Astrocyte (in vitro differentiated cells and primary cell): ENCODE results near the gene CFAP74. TPM values are rescaled to one million over a fixed set of nuclear protein-coding genes. Genes with fewer than 3 reads are reported as not detected.
A peak's percentile ranks its signal among the peaks of the same experiment; 100 is the strongest.

Experiments used
- DNase-seq: peaks from one replicate; pipeline ENCODE4 v3.0.0-alpha.2; 2010; ENCODE audit warnings: low read depth
- FAIRE-seq: peaks from 2 replicates; lab custom pipeline; 2011; peaks lifted over from hg19 to GRCh38; lab: Jason Lieb, UNC
- H2AFZ ChIP-seq: 2 replicates; pipeline ENCODE4 v1.6.0; 2012; ENCODE audit warnings: low read depth, low read length, inconsistent platforms
- H3K27ac ChIP-seq: 2 replicates; pipeline ENCODE4 v1.5.1; 2011; ENCODE audit warnings: low read depth, low read length, inconsistent platforms
- H3K27me3 ChIP-seq: 2 replicates; pipeline ENCODE4 v1.6.0; 2011; ENCODE audit warnings: low read length, inconsistent platforms; ENCODE audit not compliant: insufficient read depth
- H3K36me3 ChIP-seq: 2 replicates; pipeline ENCODE4 v1.5.1; 2011; ENCODE audit warnings: low read length, inconsistent platforms; ENCODE audit not compliant: insufficient read depth
- H3K4me1 ChIP-seq: 2 replicates; pipeline ENCODE4 v1.5.1; 2011; ENCODE audit warnings: low read length, inconsistent platforms; ENCODE audit not compliant: insufficient read depth
- H3K4me2 ChIP-seq: 2 replicates; pipeline ENCODE4 v1.6.0; 2012; ENCODE audit warnings: low read length, inconsistent platforms
- H3K4me3 ChIP-seq: 2 replicates; pipeline ENCODE4 v1.5.1; 2011; ENCODE audit warnings: low read depth, mild to moderate bottlenecking, low read length, inconsistent platforms; ENCODE audit not compliant: insufficient read depth
- H3K79me2 ChIP-seq: 2 replicates; pipeline ENCODE4 v1.6.0; 2012; ENCODE audit warnings: mild to moderate bottlenecking, low read length, inconsistent platforms; ENCODE audit not compliant: insufficient read depth
- H3K9ac ChIP-seq: 2 replicates; pipeline ENCODE4 v1.6.0; 2012; ENCODE audit warnings: mild to moderate bottlenecking, low read length, inconsistent platforms
- H3K9me3 ChIP-seq: 2 replicates; pipeline ENCODE4 v1.5.1; 2012; ENCODE audit warnings: low read depth, mild to moderate bottlenecking, low read length, inconsistent platforms; ENCODE audit not compliant: insufficient read depth
- H4K20me1 ChIP-seq: 2 replicates; pipeline ENCODE4 v1.6.0; 2012; ENCODE audit warnings: low read length, inconsistent platforms; ENCODE audit not compliant: insufficient read depth
- H3K27ac Mint-ChIP-seq: one replicate; pipeline ENCODE4 v1.8.0; 2021; ENCODE audit warnings: mild to moderate bottlenecking, mixed read lengths; ENCODE audit not compliant: unreplicated experiment
- H3K27me3 Mint-ChIP-seq: one replicate; pipeline ENCODE4 v1.8.0; 2021; ENCODE audit warnings: low read depth, mixed read lengths; ENCODE audit not compliant: unreplicated experiment
- H3K36me3 Mint-ChIP-seq: one replicate; pipeline ENCODE4 v1.8.0; 2021; ENCODE audit warnings: low read depth, mixed read lengths; ENCODE audit not compliant: unreplicated experiment
- H3K4me1 Mint-ChIP-seq: one replicate; pipeline ENCODE4 v1.8.0; 2021; ENCODE audit warnings: low read depth, mixed read lengths; ENCODE audit not compliant: unreplicated experiment
- H3K4me3 Mint-ChIP-seq: one replicate; pipeline ENCODE4 v1.8.0; 2021; ENCODE audit warnings: mild to moderate bottlenecking, moderate library complexity, mixed read lengths; ENCODE audit not compliant: unreplicated experiment
- H3K9me3 Mint-ChIP-seq: one replicate; pipeline ENCODE4 v1.8.0; 2021; ENCODE audit warnings: mild to moderate bottlenecking, mixed read lengths; ENCODE audit not compliant: unreplicated experiment
- CTCF ChIP-seq: IDR thresholded peaks from 2 replicates; pipeline ENCODE4 v1.5.1; 2011; ENCODE audit warnings: low read depth, mild to moderate bottlenecking, inconsistent platforms, low read length, moderate library complexity; ENCODE audit not compliant: insufficient read depth
- EZH2 ChIP-seq: IDR thresholded peaks from 2 replicates; pipeline ENCODE4 v1.6.1; 2012; ENCODE audit warnings: mild to moderate bottlenecking, low read length, inconsistent platforms; ENCODE audit not compliant: insufficient read depth
- total RNA-seq: library from RNA; stranded (reverse); gene quantifications from 2 replicates; pipeline ENCODE4 v1.2.1, GENCODE V29; 2021

CFAP74 gene
- total RNA-seq, 1 donor from 2014 or later: not detected

- H3K27ac Mint-ChIP-seq: peak overlapping the region; percentile 84
- H3K4me3 ChIP-seq: no peak overlapping the region
- DNase-seq (peak; percentile 62), FAIRE-seq (no peak)
- H3K79me2 ChIP-seq: peaks cover 100% of the 10 kb centered on the region
- H4K20me1 ChIP-seq: peaks cover 97% of the 10 kb centered on the region
- H3K27ac ChIP-seq: no peak overlapping the region
- H2AFZ ChIP-seq: no peak overlapping the region
- H3K36me3 Mint-ChIP-seq: peaks cover 42% of the 10 kb centered on the region
- H3K36me3 ChIP-seq: peaks cover 19% of the 10 kb centered on the region
- no peaks in the 10 kb centered on the region for H3K27me3 Mint-ChIP-seq
- TF ChIP-seq EZH2: no peak
- no peak for TF ChIP-seq CTCF
- H3K4me3 Mint-ChIP-seq: peak overlapping the region; percentile 65
- peaks cover 60% of the 10 kb centered on the region for H3K4me1 Mint-ChIP-seq
- H3K9me3 ChIP-seq: no peaks in the 10 kb centered on the region
- H3K4me2 ChIP-seq: peak overlapping the region; percentile 34
- no peak overlapping the region for H3K9ac ChIP-seq
- H3K4me1 ChIP-seq: peaks cover 32% of the 10 kb centered on the region
- peaks cover 3% of the 10 kb centered on the region for H3K9me3 Mint-ChIP-seq
- no peaks in the 10 kb centered on the region for H3K27me3 ChIP-seq
Measured at GRCh38 chr1:1876335-1876930, 127.2 kb downstream of the CFAP74 start.

GRCh38 chr1:1875932-1876331 is 127.7 kb downstream of the CFAP74 start:
- DNase-seq (no peak), FAIRE-seq (no peak)
- H3K4me3 Mint-ChIP-seq: peak overlapping the region; percentile 12
- peaks cover 100% of the 10 kb centered on the region for H3K79me2 ChIP-seq
- no peaks in the 10 kb centered on the region for H3K9me3 ChIP-seq
- H3K36me3 Mint-ChIP-seq: peaks cover 39% of the 10 kb centered on the region
- no peak for TF ChIP-seq CTCF
- peak overlapping the region; percentile 34 for H3K4me2 ChIP-seq
- no peak overlapping the region for H2AFZ ChIP-seq
- H3K4me1 Mint-ChIP-seq: peaks cover 56% of the 10 kb centered on the region
- no peak overlapping the region for H3K9ac ChIP-seq
- H3K36me3 ChIP-seq: peaks cover 19% of the 10 kb centered on the region
- peaks cover 30% of the 10 kb centered on the region for H3K4me1 ChIP-seq
- H3K27ac ChIP-seq: no peak overlapping the region
- peaks cover 3% of the 10 kb centered on the region for H3K9me3 Mint-ChIP-seq
- no peaks in the 10 kb centered on the region for H3K27me3 ChIP-seq
- no peak overlapping the region for H3K4me3 ChIP-seq
- H3K27ac Mint-ChIP-seq: peak overlapping the region; percentile 84
- peaks cover 97% of the 10 kb centered on the region for H4K20me1 ChIP-seq
- H3K27me3 Mint-ChIP-seq: no peaks in the 10 kb centered on the region

GRCh38 chr1:1874901-1875300 is 128.7 kb downstream of the CFAP74 start:
- TF ChIP-seq EZH2: no peak
- Mint-ChIP-seq H3K4me1 (peaks cover 48% of the 10 kb centered on the region), H3K27ac (peak overlapping the region; percentile 78), H3K9me3 (peaks cover 3% of the 10 kb centered on the region), H3K36me3 (peaks cover 35% of the 10 kb centered on the region), H3K27me3 (no peaks in the 10 kb centered on the region), H3K4me3 (no peak overlapping the region)
- Histone ChIP-seq H3K9ac (no peak overlapping the region), H3K4me3 (no peak overlapping the region), H3K27ac (no peak overlapping the region), H2AFZ (no peak overlapping the region), H3K27me3 (no peaks in the 10 kb centered on the region), H3K4me1 (peaks cover 25% of the 10 kb centered on the region), H3K79me2 (peaks cover 100% of the 10 kb centered on the region), H4K20me1 (peaks cover 98% of the 10 kb centered on the region), H3K36me3 (peaks cover 19% of the 10 kb centered on the region), H3K4me2 (no peak overlapping the region), H3K9me3 (no peaks in the 10 kb centered on the region)
- FAIRE-seq (no peak), DNase-seq (no peak)
